Caco-2 (cell line): ENCODE results near the gene EPHA4. TPM values are rescaled to one million over a fixed set of nuclear protein-coding genes. Genes with fewer than 3 reads are reported as not detected.

Experiments used
- BruUV-seq: library from RNA; stranded (reverse); fragments of 400-500 nt; replicated peaks from 2 replicates; lab custom pipeline; 2021; lab: Mats Ljungman, UMichigan
- CTCF ChIA-PET: fragments of 300-600 bp; sonication (Branson Sonifier 250); formaldehyde crosslinking; loops from one replicate; lab custom pipeline; 2022; ENCODE audit warnings: antibody characterized with exemption; lab: Charles Lee
- POLR2A ChIA-PET: fragments of 300-600 bp; sonication (Branson Sonifier 250); formaldehyde crosslinking; loops from one replicate; lab custom pipeline; 2022; ENCODE audit warnings: antibody characterized with exemption; lab: Charles Lee
- DNase-seq, 2 experiments: peaks; one replicate each; pipeline versions ENCODE4 v3.0.0 to v3.0.0-alpha.2; 2020 to 2022
- H3K27me3 ChIP-seq: replicated peaks from 2 replicates; pipeline ENCODE4 v1.6.0; 2011; ENCODE audit warnings: low read length; ENCODE audit not compliant: control insufficient read depth, insufficient read depth
- H3K36me3 ChIP-seq: 2 replicates; pipeline ENCODE4 v1.5.1; 2011; ENCODE audit warnings: low read length; ENCODE audit not compliant: control insufficient read depth, insufficient read depth
- H3K4me1 ChIP-seq: fragments of 250-450 bp; sonication (Bioruptor Pico); 2 replicates; pipeline ENCODE4 v1.5.1; 2020; ENCODE audit warnings: mild to moderate bottlenecking
- H3K4me3 ChIP-seq: 2 replicates; pipeline ENCODE4 v1.5.1; 2011; ENCODE audit warnings: low read depth, mild to moderate bottlenecking, control low read depth, low read length
- H3K9me3 ChIP-seq: fragments of 250-450 bp; sonication (Bioruptor Pico); 2 replicates; pipeline ENCODE4 v1.5.1; 2020; ENCODE audit warnings: mild to moderate bottlenecking, moderate library complexity
- H3K27ac Mint-ChIP-seq: one replicate; pipeline ENCODE4 v1.8.0; 2022; ENCODE audit warnings: mixed read lengths; ENCODE audit not compliant: unreplicated experiment
- H3K27me3 Mint-ChIP-seq: one replicate; pipeline ENCODE4 v1.8.0; 2022; ENCODE audit warnings: mixed read lengths; ENCODE audit not compliant: insufficient read depth, unreplicated experiment
- H3K36me3 Mint-ChIP-seq: one replicate; pipeline ENCODE4 v1.8.0; 2022; ENCODE audit warnings: mild to moderate bottlenecking, mixed read lengths; ENCODE audit not compliant: insufficient read depth, unreplicated experiment
- H3K4me1 Mint-ChIP-seq: one replicate; pipeline ENCODE4 v1.8.0; 2022; ENCODE audit warnings: low read depth, mixed read lengths; ENCODE audit not compliant: unreplicated experiment
- H3K4me3 Mint-ChIP-seq: one replicate; pipeline ENCODE4 v1.8.0; 2022; ENCODE audit warnings: mild to moderate bottlenecking, moderate library complexity, mixed read lengths; ENCODE audit not compliant: unreplicated experiment
- H3K9me3 Mint-ChIP-seq: one replicate; pipeline ENCODE4 v1.8.0; 2022; ENCODE audit warnings: mixed read lengths; ENCODE audit not compliant: unreplicated experiment
- CTCF ChIP-seq, 2 experiments: fragments of 200-600 bp in 1 of 2; IDR thresholded peaks; 1 replicate in 1 of 2; 2 replicates in 1 of 2; pipeline versions ENCODE4 v1.5.1 to v1.8.0; 2011 to 2022; ENCODE audit warnings: antibody characterized with exemption in 1 of 2, control low read depth in 1 of 2, inconsistent platforms in 1 of 2, low read depth in 1 of 2, low read length in 1 of 2, mild to moderate bottlenecking in 1 of 2, moderate library complexity in 1 of 2; ENCODE audit not compliant: insufficient read depth in 1 of 2, severe bottlenecking in 1 of 2, unreplicated experiment in 1 of 2
- intact Hi-C: fragments of 100-400 bp; cut with micrococcal nuclease; formaldehyde crosslinking; loops from one replicate; pipeline ENCODE4 v1.10.0; 2022; ENCODE audit not compliant: unreplicated experiment
- total RNA-seq: library from RNA; stranded (reverse); gene quantifications from 2 replicates; pipeline ENCODE4 v1.2.3, GENCODE V29; 2022

The EPHA4 gene
- total RNA-seq, 1 experiment from 2014 or later = 95.5 TPM

- Histone ChIP-seq H3K4me3 (no peak overlapping the region), H3K27me3 (no peaks in the 10 kb centered on the region), H3K36me3 (no peaks in the 10 kb centered on the region; the same call in 1 of the 2 replicates), H3K9me3 (no peaks in the 10 kb centered on the region), H3K4me1 (peaks cover 7% of the 10 kb centered on the region; the same call in 1 of the 2 replicates)
- Mint-ChIP-seq H3K36me3 (peaks cover 62% of the 10 kb centered on the region), H3K27ac (no peak overlapping the region), H3K4me1 (peaks cover 14% of the 10 kb centered on the region), H3K9me3 (no peaks in the 10 kb centered on the region), H3K4me3 (no peak overlapping the region), H3K27me3 (no peaks in the 10 kb centered on the region)
- intact Hi-C loops = no loop called here
- CTCF ChIA-PET = no interaction called here
- POLR2A ChIA-PET = interaction anchor here (0.6 kb wide), 1 partner anchor 20 kb away, joined by 3 read pairs; no protein-coding TSS in a partner anchor
- DNase-seq = no peak
- no TSS peak for BruUV-seq
- no peak for TF ChIP-seq CTCF (IDR thresholded peaks at IDR 0.05; ENCODE audit: insufficient read depth in 1 of 2, low read depth in 1 of 2, low read length in 1 of 2, severe bottlenecking in 1 of 2, unreplicated experiment in 1 of 2)
Measured at GRCh38 chr2:221485503-221485870, 86.6 kb downstream of the EPHA4 start.

GRCh38 chr2:221484761-221485502 is 87.2 kb downstream of the EPHA4 start:
- POLR2A ChIA-PET = no interaction called here
- no peaks in the 10 kb centered on the region for H3K9me3 ChIP-seq
- no peak overlapping the region for H3K27ac Mint-ChIP-seq
- H3K4me1 ChIP-seq = peaks cover 4% of the 10 kb centered on the region; the same call in 1 of the 2 replicates
- CTCF ChIA-PET = no interaction called here
- H3K9me3 Mint-ChIP-seq = no peaks in the 10 kb centered on the region
- H3K36me3 Mint-ChIP-seq = peaks cover 67% of the 10 kb centered on the region
- TF ChIP-seq CTCF (IDR thresholded peaks at IDR 0.05; ENCODE audit: insufficient read depth in 1 of 2, low read depth in 1 of 2, low read length in 1 of 2, severe bottlenecking in 1 of 2, unreplicated experiment in 1 of 2) = no peak
- no TSS peak for BruUV-seq
- no peak for DNase-seq
- H3K36me3 ChIP-seq = no peaks in the 10 kb centered on the region; the same call in 1 of the 2 replicates
- H3K27me3 ChIP-seq = no peaks in the 10 kb centered on the region
- peaks cover 8% of the 10 kb centered on the region for H3K4me1 Mint-ChIP-seq
- no peaks in the 10 kb centered on the region for H3K27me3 Mint-ChIP-seq
- no peak overlapping the region for H3K4me3 Mint-ChIP-seq
- intact Hi-C loops = no loop called here
- H3K4me3 ChIP-seq = no peak overlapping the region

- H3K4me3 Mint-ChIP-seq = no peak overlapping the region
- CTCF ChIA-PET = no interaction called here
Measured at GRCh38 chr2:221482666-221483455, 89.2 kb downstream of the EPHA4 start.

More at GRCh38 chr2:221482666-221483455, 89.2 kb downstream of the EPHA4 start:
- Histone ChIP-seq H3K27me3 (no peaks in the 10 kb centered on the region), H3K4me3 (no peak overlapping the region), H3K9me3 (no peaks in the 10 kb centered on the region), H3K36me3 (no peaks in the 10 kb centered on the region; the same call in 1 of the 2 replicates), H3K4me1 (peaks cover 6% of the 10 kb centered on the region; the same call in 1 of the 2 replicates)
- intact Hi-C loops = no loop called here
- H3K9me3 Mint-ChIP-seq = no peaks in the 10 kb centered on the region
- peaks cover 75% of the 10 kb centered on the region for H3K36me3 Mint-ChIP-seq
- no peak for TF ChIP-seq CTCF (IDR thresholded peaks at IDR 0.05; ENCODE audit: insufficient read depth in 1 of 2, low read depth in 1 of 2, low read length in 1 of 2, severe bottlenecking in 1 of 2, unreplicated experiment in 1 of 2)
- no TSS peak for BruUV-seq
- no peak for DNase-seq
- peaks cover 6% of the 10 kb centered on the region for H3K4me1 Mint-ChIP-seq
- H3K27me3 Mint-ChIP-seq = no peaks in the 10 kb centered on the region
- H3K27ac Mint-ChIP-seq = no peak overlapping the region
- POLR2A ChIA-PET = interaction anchor here (0.6 kb wide), 1 partner anchor 300 kb away, joined by 7 read pairs; no protein-coding TSS in a partner anchor
